ENCODE measurements around the gene ETV5. TPM values are rescaled to one million over a fixed set of nuclear protein-coding genes. Genes with fewer than 3 reads are reported as not detected.

The ETV5 gene
- total and polyA plus RNA-seq, 4 donors: 3.3 to 14.9 (median 5.5) TPM

DNA sequence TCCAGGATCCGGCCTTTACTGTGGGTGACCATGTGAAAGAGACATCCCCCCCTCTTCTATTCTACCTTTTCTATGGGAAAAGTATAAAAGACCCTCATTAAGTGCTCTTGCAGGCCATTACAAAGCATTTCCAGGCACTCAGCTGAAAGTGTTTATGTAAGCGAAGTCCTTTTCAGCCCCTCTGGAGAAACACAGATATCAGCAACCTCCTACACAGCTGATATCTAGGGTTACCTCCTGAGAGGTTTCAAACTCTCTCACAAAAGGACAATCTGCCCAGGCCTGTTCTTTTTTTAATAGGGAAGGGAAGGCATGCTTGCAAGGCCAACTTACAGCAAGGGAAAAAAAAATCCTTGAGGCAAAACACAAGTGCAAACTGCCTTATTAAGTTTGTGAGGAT, 12.6 kb downstream of the ETV5 start (continued):
- TF ChIP-seq, protein P1, sequence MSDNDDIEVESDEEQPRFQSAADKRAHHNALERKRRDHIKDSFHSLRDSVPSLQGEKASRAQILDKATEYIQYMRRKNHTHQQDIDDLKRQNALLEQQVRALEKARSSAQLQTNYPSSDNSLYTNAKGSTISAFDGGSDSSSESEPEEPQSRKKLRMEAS (IDR thresholded peaks at IDR 0.05): no peak
- no peak for TF ChIP-seq HNF4G (IDR thresholded peaks at IDR 0.05)

DNA sequence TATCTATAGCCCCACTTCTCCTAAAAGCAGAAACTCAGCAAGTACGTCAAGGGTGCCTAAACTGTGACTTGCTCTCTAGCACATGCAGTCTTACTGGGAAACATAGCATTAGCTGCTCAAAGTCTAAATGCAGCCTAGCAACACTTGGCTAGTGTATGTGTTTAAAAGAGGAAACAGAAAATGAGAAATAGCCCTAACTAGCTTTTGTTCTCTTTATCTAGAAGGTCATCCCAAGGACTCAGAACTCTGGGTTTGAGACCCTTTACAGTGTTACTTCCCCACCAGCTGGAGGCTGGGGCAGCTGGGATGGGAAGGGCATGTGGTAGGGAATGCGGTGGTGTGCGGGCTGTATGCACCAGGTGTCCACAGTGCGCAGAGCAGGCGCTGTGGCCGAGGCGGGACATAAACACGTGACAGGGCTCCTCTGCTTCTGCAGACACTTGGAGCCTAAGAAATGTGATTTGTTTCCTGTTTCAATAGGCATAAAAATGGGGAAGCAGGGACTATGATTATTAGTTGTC, 13.3 kb downstream of the ETV5 start:
- no peak for DNase-seq (ENCODE audit: low spot score)
- H3K4me1 ChIP-seq (ENCODE audit: control insufficient read depth in 4 of 4, insufficient read depth in 4 of 4, low read length in 3 of 4): peaks cover 3 to 24% (median 14%) of the 10 kb centered on the region in 4 donors

GRCh38 chr3:186094696-186095425, 14.0 kb downstream of the ETV5 start:
- Histone ChIP-seq H3K9me3 (ENCODE audit: control insufficient read depth in 4 of 4, low read length in 3 of 4) (no peaks in the 10 kb centered on the region), H3K9ac (ENCODE audit: low read depth in 1 of 2, low read length in 2 of 2) (no peak overlapping the region), H3K27me3 (ENCODE audit: control insufficient read depth in 4 of 4, insufficient read depth in 4 of 4, low read length in 3 of 4) (no peaks in the 10 kb centered on the region), H3K27ac (ENCODE audit: low read depth in 1 of 2, low read length in 2 of 2) (no peak overlapping the region), H3K36me3 (ENCODE audit: control insufficient read depth in 4 of 4, insufficient read depth in 3 of 4, low read depth in 1 of 4, low read length in 3 of 4) (no peaks in the 10 kb centered on the region), H3K4me3 (ENCODE audit: low read depth in 1 of 3, low read length in 3 of 3) (no peak overlapping the region), H3K4me1 (ENCODE audit: control insufficient read depth in 4 of 4, insufficient read depth in 4 of 4, low read length in 3 of 4) (peaks cover 3 to 24% (median 14%) of the 10 kb centered on the region in 4 donors)
- 82% methylated on average over 7 of the region's 7 CpGs for WGBS
- TF ChIP-seq ATF3 (IDR thresholded peaks at IDR 0.05): no peak
- TF ChIP-seq TAF1 (conservative IDR thresholded peaks at IDR 0.05): no peak
- TF ChIP-seq HNF4G (IDR thresholded peaks at IDR 0.05): no peak
- no peak for TF ChIP-seq HNF4A (conservative IDR thresholded peaks at IDR 0.05)
- no peak for TF ChIP-seq FOXA1 (IDR thresholded peaks at IDR 0.05)
- TF ChIP-seq RXRA (IDR thresholded peaks at IDR 0.05): no peak
- TF ChIP-seq, protein P2, sequence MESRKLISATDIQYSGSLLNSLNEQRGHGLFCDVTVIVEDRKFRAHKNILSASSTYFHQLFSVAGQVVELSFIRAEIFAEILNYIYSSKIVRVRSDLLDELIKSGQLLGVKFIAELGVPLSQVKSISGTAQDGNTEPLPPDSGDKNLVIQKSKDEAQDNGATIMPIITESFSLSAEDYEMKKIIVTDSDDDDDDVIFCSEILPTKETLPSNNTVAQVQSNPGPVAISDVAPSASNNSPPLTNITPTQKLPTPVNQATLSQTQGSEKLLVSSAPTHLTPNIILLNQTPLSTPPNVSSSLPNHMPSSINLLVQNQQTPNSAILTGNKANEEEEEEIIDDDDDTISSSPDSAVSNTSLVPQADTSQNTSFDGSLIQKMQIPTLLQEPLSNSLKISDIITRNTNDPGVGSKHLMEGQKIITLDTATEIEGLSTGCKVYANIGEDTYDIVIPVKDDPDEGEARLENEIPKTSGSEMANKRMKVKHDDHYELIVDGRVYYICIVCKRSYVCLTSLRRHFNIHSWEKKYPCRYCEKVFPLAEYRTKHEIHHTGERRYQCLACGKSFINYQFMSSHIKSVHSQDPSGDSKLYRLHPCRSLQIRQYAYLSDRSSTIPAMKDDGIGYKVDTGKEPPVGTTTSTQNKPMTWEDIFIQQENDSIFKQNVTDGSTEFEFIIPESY (IDR thresholded peaks at IDR 0.05): no peak
- no peak for TF ChIP-seq SP1 (IDR thresholded peaks at IDR 0.05)
- TF ChIP-seq, protein P3, sequence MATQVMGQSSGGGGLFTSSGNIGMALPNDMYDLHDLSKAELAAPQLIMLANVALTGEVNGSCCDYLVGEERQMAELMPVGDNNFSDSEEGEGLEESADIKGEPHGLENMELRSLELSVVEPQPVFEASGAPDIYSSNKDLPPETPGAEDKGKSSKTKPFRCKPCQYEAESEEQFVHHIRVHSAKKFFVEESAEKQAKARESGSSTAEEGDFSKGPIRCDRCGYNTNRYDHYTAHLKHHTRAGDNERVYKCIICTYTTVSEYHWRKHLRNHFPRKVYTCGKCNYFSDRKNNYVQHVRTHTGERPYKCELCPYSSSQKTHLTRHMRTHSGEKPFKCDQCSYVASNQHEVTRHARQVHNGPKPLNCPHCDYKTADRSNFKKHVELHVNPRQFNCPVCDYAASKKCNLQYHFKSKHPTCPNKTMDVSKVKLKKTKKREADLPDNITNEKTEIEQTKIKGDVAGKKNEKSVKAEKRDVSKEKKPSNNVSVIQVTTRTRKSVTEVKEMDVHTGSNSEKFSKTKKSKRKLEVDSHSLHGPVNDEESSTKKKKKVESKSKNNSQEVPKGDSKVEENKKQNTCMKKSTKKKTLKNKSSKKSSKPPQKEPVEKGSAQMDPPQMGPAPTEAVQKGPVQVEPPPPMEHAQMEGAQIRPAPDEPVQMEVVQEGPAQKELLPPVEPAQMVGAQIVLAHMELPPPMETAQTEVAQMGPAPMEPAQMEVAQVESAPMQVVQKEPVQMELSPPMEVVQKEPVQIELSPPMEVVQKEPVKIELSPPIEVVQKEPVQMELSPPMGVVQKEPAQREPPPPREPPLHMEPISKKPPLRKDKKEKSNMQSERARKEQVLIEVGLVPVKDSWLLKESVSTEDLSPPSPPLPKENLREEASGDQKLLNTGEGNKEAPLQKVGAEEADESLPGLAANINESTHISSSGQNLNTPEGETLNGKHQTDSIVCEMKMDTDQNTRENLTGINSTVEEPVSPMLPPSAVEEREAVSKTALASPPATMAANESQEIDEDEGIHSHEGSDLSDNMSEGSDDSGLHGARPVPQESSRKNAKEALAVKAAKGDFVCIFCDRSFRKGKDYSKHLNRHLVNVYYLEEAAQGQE (IDR thresholded peaks at IDR 0.05): no peak
- no peak for TF ChIP-seq CTCF (IDR thresholded peaks at IDR 0.05; ENCODE audit: low read depth, low read length, missing input control)
- TF ChIP-seq JUND (IDR thresholded peaks at IDR 0.05): no peak
- no peak for TF ChIP-seq NR2F2 (IDR thresholded peaks at IDR 0.05)
- TF ChIP-seq EGR1 (IDR thresholded peaks at IDR 0.05; ENCODE audit: low read depth in 2 of 2): no peak
- TF ChIP-seq, protein P1 (IDR thresholded peaks at IDR 0.05): no peak
- TF ChIP-seq YY1 (IDR thresholded peaks at IDR 0.05): no peak
- TF ChIP-seq GABPA (IDR thresholded peaks at IDR 0.05 in 1 of 2, conservative IDR thresholded peaks at IDR 0.05 in 1 of 2): no peak
- no peak for TF ChIP-seq FOXA2 (IDR thresholded peaks at IDR 0.05)
- TF ChIP-seq RAD21 (IDR thresholded peaks at IDR 0.05): no peak
- DNase-seq (ENCODE audit: low spot score): no peak

More for the DNA sequence above, 13.3 kb downstream of the ETV5 start:
- H3K27ac ChIP-seq (ENCODE audit: low read depth in 1 of 2, low read length in 2 of 2): no peak overlapping the region
- H3K27me3 ChIP-seq (ENCODE audit: control insufficient read depth in 4 of 4, insufficient read depth in 4 of 4, low read length in 3 of 4): no peaks in the 10 kb centered on the region
- no peaks in the 10 kb centered on the region for H3K9me3 ChIP-seq (ENCODE audit: control insufficient read depth in 4 of 4, low read length in 3 of 4)
- TF ChIP-seq, protein P2 (IDR thresholded peaks at IDR 0.05): no peak
- no peak overlapping the region for H3K9ac ChIP-seq (ENCODE audit: low read depth in 1 of 2, low read length in 2 of 2)
- H3K36me3 ChIP-seq (ENCODE audit: control insufficient read depth in 4 of 4, insufficient read depth in 3 of 4, low read depth in 1 of 4, low read length in 3 of 4): no peaks in the 10 kb centered on the region
- no peak overlapping the region for H3K4me3 ChIP-seq (ENCODE audit: low read depth in 1 of 3, low read length in 3 of 3)
- 80% methylated on average over 8 of the region's 8 CpGs for WGBS
